HL-60/S4 (cell line): ENCODE results near the gene NTSR2.

ENCODE experiments used
- in situ Hi-C: fragments of 300-500 bp; cut with MboI; formaldehyde crosslinking; loops from 2 replicates; pipeline ENCODE4 v1.14.3; 2022; ENCODE audit warnings: low sequenced_read_pairs

Gene NTSR2

DNA sequence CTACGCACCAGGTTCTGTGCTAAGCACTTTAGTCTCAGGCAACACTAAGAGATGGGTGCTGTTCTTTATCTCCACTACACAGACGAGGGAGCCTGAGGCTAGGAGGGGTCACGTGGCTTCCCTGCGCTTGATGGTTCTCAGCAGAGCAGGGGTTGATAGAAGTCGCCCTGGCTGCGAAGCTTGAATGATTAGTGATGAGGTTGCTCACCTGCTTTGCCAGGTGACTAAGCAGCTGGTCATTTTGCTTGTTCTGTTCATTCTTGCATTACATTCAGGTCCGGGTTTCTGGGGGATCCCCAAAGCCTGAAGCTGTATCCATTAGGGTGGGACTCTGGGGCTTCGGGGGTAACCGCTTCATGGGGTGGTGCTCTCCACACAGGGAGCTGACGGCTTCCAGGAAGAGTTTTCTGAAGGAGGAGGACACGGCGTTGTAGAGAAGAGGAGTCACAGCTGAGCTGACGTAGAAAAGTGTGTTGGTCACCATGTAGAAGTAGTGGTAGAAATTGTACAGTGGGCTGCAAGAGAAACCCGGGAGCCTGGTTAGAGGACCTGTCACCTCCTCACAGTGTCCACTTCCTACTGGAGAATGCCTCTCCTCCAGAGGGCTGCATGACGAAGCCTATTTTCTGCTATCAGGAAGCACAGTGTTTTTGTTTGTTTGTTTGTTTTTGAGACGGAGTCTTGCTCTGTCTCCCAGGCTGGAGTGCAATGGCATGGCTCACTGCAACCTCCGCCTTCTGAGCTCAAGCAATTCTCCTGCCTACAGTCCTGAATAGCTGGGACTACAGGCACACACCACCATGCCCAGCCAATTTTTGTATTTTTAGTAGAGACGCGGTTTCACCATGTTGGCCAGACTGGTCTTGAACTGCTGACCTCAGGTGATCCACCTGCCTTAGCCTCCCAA, 11.5 kb downstream of the NTSR2 start:
- in situ Hi-C loops, result no loop called here

DNA sequence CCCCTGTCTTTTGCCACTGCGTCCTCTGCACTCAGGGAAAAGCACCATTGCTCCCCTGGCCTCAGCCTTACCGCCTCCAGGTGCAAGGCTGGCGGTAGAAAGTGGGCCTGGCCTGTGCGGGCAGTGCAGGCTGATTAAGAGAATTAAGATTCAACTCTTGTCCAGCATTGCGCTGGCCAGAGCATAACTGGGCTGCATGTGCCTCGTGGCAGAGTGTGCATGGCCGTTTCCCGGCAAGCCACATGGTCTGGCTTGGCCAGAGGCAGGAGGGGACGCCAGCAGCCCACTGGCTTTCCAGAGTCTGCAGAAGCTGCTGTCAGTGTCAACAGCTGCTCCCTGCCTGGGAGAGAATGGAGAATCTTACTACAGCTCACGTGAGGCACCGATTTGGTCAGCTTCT, 12.3 kb downstream of the NTSR2 start:
- in situ Hi-C loops, result no loop called here

DNA sequence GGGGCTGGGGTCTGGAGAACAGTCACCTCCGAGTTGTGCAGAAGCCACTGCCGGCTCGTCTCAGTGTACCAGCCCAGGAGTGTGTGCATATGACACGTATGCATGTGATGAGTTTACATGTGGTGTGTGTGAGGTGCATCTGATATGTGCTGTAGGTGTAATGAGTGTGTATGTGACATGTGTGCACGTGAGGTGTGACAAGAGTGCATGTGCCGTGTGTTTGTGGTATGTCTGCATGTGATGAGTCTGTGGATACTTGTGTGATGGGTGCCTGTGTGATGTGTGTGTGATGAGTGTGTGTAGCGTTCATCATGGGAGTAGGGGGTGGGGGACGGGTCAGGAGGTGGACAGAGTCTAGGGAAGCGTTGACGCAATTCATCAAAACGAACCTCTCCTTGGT, 12.8 kb downstream of the NTSR2 start:
- in situ Hi-C loops, result no loop called here

DNA sequence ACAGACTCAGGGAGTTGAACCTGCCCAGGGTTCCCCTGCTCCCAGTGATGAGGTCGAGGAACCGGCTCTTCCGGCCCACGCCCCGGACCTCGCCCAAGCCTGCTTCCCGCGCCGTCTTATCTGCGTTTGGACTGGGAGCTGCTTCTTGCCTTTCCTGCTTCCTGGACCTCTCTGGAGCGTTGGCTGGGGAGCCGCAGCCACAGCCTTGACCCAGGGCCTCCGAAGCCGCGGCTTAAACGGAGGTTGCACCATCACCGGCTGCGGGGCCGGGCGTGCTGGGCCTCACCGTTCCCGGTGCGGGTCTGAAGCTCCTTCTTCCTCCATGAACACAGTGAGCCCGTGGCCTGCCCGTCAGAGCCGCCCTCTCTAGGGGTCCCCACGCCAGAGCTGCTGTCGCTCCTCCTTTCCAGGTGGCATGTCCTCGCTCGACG, 13.3 kb downstream of the NTSR2 start:
- in situ Hi-C loops, result no loop called here

DNA sequence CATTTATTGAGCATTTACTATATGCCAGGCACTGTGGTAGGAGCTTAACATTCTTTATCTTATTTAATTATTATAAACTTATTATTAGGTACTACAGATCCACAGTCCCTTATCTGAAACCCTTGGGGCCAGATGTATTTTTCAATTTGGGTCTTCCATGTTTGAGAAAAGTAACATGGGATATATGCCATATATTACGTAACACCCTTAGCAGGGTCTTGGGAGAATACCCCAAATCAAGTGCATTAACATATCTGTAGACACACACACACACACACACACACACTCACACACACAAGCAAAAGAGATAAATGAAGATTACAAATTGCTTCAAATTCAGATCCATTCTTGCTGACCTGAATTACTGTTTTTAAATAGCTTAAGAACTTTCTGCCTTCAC, 13.7 kb downstream of the NTSR2 start:
- in situ Hi-C loops, result no loop called here

DNA sequence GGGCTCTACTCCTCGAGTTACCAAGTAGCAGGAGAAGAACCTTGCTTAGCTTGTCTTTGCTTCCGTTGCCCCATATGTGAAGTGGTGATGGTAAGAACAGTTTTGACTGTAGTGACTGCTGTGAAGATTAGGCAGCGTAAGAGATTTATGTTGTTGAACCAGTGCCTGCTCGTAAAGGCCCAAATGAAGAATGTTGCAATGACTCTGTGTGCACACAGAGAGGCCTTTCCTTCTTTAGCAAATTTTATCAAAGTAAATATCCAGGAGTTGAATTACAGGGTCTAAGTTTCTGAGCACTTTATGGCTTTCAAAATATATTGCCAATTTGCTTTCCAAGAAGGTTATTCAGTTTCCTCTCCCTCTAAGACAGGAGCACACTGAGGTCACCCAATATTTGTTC, 14.5 kb downstream of the NTSR2 start:
- in situ Hi-C loops, result no loop called here

DNA sequence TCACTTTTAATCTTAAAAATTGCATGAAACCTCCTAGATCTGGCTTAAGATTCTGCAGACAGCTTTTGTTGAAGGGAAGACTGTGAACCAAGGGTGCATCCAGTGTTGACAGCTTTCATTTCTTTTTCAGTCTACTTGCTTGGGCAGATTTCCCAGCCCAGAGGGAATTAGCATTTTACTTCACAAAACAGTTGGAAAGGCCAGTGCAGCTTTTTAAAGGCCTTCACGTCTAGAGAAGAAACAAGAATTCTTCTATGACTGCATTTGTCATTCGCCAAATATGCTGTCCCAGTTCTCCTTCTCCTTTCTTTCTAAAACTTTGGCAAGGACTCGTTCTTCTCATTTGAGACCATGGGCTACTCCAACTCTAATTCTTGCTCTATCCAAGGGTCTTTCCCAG, 17.4 kb downstream of the NTSR2 start:
- in situ Hi-C loops, result no loop called here

DNA sequence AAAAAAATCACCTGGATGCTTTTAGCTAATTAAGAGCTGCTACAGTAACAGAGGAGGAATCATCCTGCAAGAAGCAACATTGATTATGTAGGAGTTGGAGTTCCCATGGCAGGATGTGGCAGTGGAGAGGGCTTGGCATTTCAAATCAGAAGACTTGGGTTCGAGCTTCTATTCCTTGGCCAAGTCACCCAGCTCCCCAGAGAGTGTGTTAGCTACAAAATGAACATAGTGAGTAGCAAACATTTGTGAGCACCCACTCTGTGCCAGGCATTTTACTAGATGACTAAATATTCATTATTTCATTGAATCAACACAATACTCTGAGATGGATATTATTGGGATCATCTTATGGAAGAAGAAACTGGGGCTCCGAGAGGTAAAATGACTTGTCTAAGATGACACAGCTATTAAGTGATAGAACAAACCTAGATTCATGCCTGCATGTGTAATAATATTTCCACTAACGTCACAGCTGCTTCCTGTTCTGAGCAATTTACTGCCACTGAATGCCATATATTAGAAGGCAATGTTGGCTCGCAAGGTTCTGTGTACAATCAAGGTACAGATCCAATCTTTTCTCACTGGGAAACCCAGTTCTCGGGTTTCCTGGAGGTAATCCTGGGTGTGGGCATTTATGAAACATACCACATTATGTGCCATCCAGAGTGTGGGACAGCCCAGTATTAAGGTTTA, 18.0 kb downstream of the NTSR2 start:
- in situ Hi-C loops, result no loop called here

DNA sequence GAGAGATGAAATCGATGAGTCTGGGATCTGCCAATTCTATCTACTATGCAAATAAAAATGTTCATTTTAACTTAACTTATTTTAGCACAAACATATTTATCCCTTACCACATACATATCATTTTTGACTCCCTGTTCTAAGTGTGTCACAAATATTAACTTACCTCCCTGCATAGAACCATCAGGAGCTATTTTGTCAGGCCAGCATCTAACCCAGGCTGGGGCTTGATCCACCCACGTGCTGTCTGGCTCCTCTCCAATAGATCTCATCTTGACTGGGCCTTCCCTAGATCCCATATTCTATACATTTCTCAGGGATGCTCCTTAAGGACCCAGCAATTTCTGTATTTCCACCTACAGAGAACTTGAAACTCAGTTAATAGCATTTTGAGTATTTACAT, 20.9 kb downstream of the NTSR2 start:
- in situ Hi-C loops, result no loop called here

DNA sequence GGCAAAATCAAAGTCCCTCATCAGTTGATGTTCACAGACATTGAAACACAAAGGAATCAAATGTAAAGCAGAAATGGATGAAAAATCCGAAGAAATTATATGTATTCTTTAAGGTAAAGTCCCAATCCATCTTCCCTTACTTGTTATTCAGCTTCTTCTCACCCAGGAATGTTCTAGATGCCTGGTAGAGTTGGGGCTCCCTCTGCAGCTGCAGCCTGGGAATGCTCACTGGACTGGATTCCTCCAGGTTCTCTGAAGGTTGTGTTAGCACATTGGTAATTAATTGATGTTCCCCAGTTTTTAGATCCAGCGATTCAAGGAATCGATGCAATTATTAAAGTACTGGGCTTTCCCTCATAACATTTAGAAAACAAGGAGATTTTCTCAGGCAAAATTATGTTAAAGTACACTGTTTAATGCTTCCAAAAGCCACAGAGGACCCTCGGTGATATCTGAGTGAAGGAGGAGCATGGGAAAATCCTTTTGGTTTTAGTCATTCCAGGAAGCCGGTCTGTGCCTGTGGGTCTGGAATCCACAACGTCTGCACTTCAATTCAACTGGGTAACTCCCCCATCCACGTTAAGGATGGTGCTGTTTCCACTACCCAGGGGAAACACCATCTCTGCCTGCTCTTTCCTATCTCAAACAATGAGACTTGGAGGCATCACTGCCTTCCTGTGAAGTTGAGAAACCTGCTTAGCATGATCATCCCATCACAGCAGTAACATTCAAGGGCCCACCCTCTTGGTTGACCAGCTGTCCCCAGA, 22.0 kb downstream of the NTSR2 start:
- in situ Hi-C loops, result no loop called here

DNA sequence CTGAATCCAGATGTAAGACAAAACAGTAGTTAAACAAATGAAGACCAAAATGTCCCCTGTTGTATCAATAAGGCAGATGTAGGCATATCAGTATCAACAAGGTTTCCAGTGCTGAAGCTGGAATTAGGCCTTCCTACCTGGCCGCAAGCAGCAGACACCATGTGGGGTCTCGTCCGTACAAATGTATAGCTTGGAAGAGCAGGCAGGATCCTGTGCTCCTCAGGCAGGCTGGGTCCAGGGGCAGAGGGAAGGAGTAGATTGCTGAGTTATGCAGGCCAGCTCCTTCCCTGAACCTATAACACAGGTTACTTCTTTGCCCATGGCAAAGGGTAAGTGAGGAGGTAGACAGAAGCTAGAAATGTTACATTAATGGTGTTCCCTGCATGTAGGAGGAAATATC, 23.5 kb downstream of the NTSR2 start:
- in situ Hi-C loops, result no loop called here

DNA sequence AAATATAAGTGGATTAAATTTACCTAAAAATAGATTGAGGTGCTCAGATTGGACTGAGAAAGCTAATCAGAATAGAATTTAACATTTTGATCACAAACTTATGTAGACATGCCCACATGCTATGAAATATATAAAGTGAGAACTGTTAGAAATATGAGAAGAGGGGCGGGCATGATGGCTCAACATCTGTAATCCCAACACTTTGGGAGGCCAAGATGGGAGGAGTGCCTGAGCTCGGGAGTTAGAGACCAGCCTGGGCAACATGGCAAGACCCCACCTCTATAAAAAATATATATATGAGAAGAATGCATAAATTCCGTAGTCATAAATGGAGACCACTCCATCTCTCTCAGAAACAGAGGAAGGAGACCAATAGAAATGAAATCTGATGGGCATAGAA, 25.7 kb downstream of the NTSR2 start:
- in situ Hi-C loops, result no loop called here

DNA sequence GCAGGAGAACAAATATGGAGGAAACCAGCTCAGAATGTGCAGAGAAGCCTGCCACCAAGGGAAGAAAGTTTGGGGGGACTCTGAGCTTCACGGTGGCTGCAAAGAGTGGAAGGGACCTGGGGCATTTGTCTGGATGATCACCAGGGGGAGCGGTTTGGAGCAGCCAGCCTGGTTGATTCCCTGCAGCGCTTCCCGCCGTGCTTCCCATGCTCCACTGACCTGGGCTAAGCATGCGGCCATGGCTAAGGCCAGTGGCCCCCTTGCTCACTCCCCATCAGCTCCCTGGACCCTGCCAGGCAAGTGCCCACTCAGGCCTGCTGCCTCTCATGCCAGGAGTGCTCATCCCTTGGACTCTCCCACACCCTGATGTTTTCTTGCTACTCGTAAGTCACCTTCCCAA, 27.0 kb downstream of the NTSR2 start:
- in situ Hi-C loops, result no loop called here

DNA sequence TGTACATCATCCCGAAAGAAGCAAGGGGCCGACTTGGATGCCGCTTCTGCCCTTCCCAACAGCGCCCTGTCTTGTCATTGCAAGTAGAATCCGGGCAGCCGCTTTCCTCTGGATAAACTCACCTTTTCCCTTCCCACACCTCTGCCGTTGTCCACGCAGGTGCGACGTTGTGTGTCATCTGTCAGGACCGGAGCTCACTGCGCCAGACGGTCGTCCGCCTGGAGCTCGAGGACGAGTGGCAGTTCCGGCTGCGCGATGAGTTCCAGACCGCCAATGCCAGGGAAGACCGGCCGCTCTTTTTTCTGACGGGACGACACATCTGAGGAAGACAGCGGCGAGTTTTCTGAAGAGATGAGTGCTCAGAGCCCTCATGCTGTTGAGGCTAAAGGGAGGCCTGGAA, 29.9 kb downstream of the NTSR2 start:
- in situ Hi-C loops, result no loop called here

DNA sequence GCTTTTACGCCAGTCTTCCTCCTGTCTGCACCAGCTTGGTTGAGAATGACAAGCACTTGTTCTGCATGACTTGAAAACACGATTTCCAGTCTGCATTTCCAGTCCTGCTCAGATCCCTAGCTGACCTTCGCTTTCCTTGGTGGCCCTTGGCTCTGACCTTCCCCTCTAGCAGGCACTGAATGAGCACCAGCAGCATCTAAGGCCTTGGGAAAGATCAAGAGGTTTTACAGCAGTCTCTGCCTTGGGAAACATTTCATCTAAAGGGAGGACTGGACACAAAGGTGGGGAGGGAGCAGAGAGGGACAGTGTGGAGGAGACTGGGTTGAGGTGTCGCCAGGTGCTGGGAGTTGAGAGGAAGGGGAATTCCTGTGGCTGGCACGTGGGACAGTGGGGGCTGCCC, 30.5 kb downstream of the NTSR2 start:
- in situ Hi-C loops, result no loop called here

DNA sequence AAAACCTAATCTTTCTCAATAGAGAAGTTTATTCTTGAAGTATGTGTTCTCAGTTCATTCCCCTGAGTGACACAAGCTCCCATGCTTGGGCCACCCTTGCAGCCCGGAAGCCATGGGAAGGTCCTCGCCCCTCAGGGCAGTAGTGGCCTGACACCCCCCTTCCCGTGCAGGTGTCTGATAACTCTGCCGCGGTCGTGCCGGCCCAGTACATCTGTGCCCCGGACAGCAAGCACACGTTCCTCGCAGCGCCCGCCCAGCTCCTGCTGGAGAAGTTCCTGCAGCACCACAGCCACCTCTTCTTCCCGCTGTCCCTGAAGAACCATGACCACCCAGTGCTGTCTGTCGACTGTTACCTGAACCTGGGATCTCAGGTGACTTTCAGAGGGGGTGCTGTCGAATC, 32.4 kb downstream of the NTSR2 start:
- in situ Hi-C loops, result no loop called here

DNA sequence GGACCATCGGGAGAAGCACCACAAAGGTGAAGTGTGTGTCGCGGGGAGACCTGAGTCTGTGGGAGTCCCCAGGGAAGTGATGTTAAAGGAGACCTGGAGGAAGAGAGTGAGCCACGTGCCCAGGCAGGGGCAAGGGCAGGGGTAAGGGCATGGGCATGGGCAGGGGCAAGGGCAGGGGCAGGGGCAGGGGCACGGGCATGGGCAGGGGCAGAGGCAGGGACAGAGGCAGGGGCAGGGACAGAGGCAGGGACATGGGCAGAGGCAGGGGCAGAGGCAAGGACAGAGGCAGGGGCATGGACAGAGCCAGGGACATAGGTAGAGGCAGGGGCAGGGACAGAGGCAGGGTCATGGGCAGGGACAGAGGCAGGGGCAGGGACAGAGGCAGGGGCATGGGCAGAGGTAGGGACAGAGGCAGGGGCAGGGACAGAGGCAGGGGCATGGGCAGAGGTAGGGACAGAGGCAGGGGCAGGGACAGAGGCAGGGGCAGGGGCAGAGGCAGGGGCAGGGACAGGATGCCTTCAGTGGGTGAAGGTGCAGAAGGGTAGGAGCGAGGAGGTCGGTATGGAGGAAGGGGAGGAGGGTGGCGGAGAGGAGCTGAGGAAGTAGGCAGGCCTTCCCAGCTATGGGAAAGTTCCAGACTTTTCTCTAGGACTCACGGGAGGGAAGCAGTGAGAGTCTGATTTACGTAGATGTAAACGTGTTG, 33.3 kb downstream of the NTSR2 start:
- in situ Hi-C loops, result no loop called here

DNA sequence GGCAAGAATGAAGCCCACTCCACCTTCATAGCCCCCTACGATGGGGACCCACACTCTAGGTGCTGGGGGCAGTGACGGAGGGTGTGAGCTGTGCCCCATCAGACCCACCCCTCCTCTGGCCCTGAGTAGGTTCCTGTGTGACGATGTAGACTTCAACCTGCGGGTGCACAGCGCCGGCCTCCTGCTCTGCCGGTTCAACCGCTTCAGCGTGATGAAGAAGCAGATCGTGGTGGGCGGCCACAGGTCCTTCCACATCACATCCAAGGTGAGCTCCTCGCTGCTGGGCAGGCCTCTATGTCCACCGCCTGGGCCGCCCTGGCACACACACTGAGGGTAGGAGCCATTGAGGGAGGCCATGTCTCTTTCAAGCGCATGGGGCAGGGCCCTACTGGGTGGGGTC, 34.9 kb downstream of the NTSR2 start:
- in situ Hi-C loops, result no loop called here

DNA sequence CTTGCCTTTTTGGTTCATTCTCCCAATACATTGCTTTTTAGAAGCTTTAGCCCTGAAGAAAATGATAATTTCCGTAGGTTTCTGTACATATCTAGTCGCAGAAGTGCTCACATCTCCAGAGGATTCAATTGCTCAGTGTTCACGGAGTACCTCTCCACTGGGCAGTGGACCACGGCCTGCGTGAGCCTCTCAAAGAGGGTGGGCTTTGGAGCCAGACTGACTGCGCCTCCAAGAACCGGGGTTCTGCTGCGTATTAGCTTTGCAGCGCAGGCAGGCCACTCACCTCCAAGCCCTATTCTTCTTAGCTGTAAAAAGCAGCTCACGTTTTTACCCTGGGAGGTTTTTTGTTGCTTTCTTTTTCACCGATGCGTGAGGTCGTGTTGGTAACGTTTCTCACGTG, 35.4 kb downstream of the NTSR2 start:
- in situ Hi-C loops, result no loop called here

DNA sequence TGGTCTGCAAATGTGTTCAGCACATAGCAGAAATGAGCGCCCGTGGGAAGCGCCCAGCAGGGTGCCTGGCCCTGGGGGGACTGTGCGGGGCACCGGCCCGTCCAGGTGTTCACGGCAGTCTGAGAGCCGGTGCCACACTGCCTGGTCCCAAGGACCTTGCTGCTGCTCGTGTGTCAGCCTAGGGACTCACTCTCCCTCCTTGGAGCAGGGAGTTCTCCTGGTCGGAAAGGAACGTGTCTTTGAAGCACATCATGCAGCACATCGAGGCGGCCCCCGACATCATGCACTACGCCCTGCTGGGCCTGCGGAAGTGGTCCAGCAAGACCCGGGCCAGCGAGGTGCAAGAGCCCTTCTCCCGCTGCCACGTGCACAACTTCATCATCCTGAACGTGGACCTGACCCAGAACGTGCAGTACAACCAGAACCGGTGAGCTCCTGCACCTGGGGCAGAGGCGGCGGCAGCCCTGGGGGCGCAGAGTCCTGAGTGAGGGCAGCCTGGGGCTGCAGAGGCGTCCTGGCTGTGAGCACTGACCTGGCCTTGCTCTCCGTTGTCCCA, 36.0 kb downstream of the NTSR2 start:
- in situ Hi-C loops, result no loop called here

DNA sequence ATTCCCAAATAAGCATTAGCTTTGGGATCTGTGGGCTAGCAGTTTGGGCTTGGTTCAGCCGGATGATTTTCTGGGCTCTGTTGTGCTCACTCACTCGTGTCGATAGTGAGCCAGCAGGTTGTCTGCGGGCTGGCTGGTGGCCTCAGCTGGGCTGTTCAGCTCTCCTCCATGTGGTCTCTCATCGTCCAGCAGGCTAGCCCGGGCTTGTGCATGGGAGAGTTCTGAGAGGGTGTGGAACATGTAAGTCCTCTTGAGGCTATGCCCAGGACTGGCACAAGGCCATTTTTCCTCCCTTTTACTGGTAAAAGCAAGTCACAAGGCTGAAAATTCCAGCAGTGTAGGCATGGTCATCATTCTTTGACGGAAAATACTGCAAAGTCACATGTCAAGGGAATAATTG, 38.5 kb downstream of the NTSR2 start:
- in situ Hi-C loops, result no loop called here
